ENCODE measurements around the gene CCDC185.
A peak's percentile ranks its signal among the peaks of the same experiment; 100 is the strongest.

CCDC185 gene

GRCh38 chr1:223419115-223419514, 25.9 kb downstream of the CCDC185 start:
- no peak for DNase-seq (ENCODE audit: low read depth)
- no peak for TF ChIP-seq CTCF (IDR thresholded peaks at IDR 0.05; ENCODE audit: control insufficient read depth, extremely low read depth, insufficient read depth)
- no peak overlapping the region for H3K4me3 ChIP-seq (ENCODE audit: low read depth, low read length)

- no peak overlapping the region for H3K4me3 ChIP-seq (ENCODE audit: low read depth, low read length)
- TF ChIP-seq CTCF (IDR thresholded peaks at IDR 0.05; ENCODE audit: control insufficient read depth, extremely low read depth, insufficient read depth) = no peak
- DNase-seq (ENCODE audit: low read depth) = peak; percentile 28
Measured at GRCh38 chr1:223419561-223419960, 26.3 kb downstream of the CCDC185 start.

- H3K4me3 ChIP-seq (ENCODE audit: low read depth, low read length) = no peak overlapping the region
- DNase-seq (ENCODE audit: low read depth) = no peak
- no peak for TF ChIP-seq CTCF (IDR thresholded peaks at IDR 0.05; ENCODE audit: control insufficient read depth, extremely low read depth, insufficient read depth)
Measured at GRCh38 chr1:223421025-223421424, 27.8 kb downstream of the CCDC185 start.

GRCh38 chr1:223421676-223422075, 28.5 kb downstream of the CCDC185 start:
- H3K4me3 ChIP-seq (ENCODE audit: low read depth, low read length) = no peak overlapping the region
- no peak for DNase-seq (ENCODE audit: low read depth)
- no peak for TF ChIP-seq CTCF (IDR thresholded peaks at IDR 0.05; ENCODE audit: control insufficient read depth, extremely low read depth, insufficient read depth)

GRCh38 chr1:223422911-223423310, 29.7 kb downstream of the CCDC185 start:
- no peak for DNase-seq (ENCODE audit: low read depth)
- no peak for TF ChIP-seq CTCF (IDR thresholded peaks at IDR 0.05; ENCODE audit: control insufficient read depth, extremely low read depth, insufficient read depth)
- H3K4me3 ChIP-seq (ENCODE audit: low read depth, low read length) = no peak overlapping the region

GRCh38 chr1:223423641-223424233, 30.5 kb downstream of the CCDC185 start:
- TF ChIP-seq CTCF (IDR thresholded peaks at IDR 0.05; ENCODE audit: control insufficient read depth, extremely low read depth, insufficient read depth) = no peak
- no peak for DNase-seq (ENCODE audit: low read depth)
- no peak overlapping the region for H3K4me3 ChIP-seq (ENCODE audit: low read depth, low read length)

- DNase-seq (ENCODE audit: low read depth) = no peak
- no peak overlapping the region for H3K4me3 ChIP-seq (ENCODE audit: low read depth, low read length)
- no peak for TF ChIP-seq CTCF (IDR thresholded peaks at IDR 0.05; ENCODE audit: control insufficient read depth, extremely low read depth, insufficient read depth)
Measured at GRCh38 chr1:223425550-223425949, 32.3 kb downstream of the CCDC185 start.

Measured in LNCaP clone FGC (cell line).